GM12892 (cell line): Measurements from ENCODE around the gene GALM.

Source experiments
- POLR2A ChIP-seq: IDR thresholded peaks from 2 replicates; pipeline ENCODE4 v1.6.1; 2011; ENCODE audit warnings: low read depth, low read length, control low read depth
- POLR2AphosphoS5 ChIP-seq: IDR thresholded peaks from 2 replicates; pipeline ENCODE4 v1.6.1; 2011; ENCODE audit warnings: low read depth, low read length, control low read depth

DNA sequence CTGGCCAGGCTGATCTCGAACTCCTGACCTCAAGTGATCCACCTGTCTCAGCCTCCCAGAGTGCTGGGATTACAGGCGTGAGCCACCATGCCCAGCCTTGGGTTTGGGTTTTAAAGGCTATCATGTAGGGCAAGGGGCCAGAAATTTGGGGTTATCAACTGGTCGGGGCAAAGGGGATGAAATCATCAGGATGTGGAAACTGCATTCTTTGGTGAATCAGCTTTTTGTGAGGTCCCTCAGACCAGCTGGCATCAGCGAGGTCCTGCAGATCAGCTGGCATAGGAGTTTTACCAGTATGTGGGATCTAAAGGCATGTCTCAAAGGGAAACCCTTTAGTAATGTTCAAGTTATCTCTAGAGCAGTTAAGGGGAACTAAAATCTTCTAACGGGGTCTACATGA, 105.7 kb downstream of the GALM start:
- no peak for TF ChIP-seq POLR2A
- no peak for TF ChIP-seq POLR2AphosphoS5
